Endothelial cell of umbilical vein (primary cell): ENCODE results near the gene IPO11.

Source experiments
- EZH2 ChIP-seq: IDR thresholded peaks from 2 replicates; pipeline ENCODE4 v1.6.1; 2012; ENCODE audit warnings: borderline replicate concordance, low read depth, mild to moderate bottlenecking, moderate library complexity, low read length, inconsistent platforms; ENCODE audit not compliant: severe bottlenecking
- FOS ChIP-seq: IDR thresholded peaks from 2 replicates; pipeline ENCODE4 v1.6.1; 2011; ENCODE audit warnings: mild to moderate bottlenecking, low read length, moderate library complexity, borderline replicate concordance; ENCODE audit not compliant: insufficient read depth
- GATA2 ChIP-seq: IDR thresholded peaks from 2 replicates; pipeline ENCODE4 v1.7.0; 2011; ENCODE audit warnings: low read depth, mild to moderate bottlenecking, moderate library complexity, mixed read lengths, low read length; ENCODE audit not compliant: insufficient read length, insufficient read depth
- POLR2A ChIP-seq: IDR thresholded peaks from 2 replicates; pipeline ENCODE4 v1.6.1; 2012; ENCODE audit warnings: low read depth, mild to moderate bottlenecking, control low read depth, low read length
- TF ChIP-seq, protein P1 (sequence below), 2 donors: IDR thresholded peaks; 1 replicate in 1 of 2; 2 replicates in 1 of 2; pipeline ENCODE4 v1.5.1; 2011; ENCODE audit warnings: low read length in 2 of 2, mild to moderate bottlenecking in 2 of 2, moderate library complexity in 2 of 2, control low read depth in 1 of 2, inconsistent platforms in 1 of 2, low read depth in 1 of 2; ENCODE audit not compliant: insufficient read depth in 1 of 2; ENCODE audit errors: extremely low read depth in 1 of 2

- no peak for TF ChIP-seq EZH2
- TF ChIP-seq, protein P1, sequence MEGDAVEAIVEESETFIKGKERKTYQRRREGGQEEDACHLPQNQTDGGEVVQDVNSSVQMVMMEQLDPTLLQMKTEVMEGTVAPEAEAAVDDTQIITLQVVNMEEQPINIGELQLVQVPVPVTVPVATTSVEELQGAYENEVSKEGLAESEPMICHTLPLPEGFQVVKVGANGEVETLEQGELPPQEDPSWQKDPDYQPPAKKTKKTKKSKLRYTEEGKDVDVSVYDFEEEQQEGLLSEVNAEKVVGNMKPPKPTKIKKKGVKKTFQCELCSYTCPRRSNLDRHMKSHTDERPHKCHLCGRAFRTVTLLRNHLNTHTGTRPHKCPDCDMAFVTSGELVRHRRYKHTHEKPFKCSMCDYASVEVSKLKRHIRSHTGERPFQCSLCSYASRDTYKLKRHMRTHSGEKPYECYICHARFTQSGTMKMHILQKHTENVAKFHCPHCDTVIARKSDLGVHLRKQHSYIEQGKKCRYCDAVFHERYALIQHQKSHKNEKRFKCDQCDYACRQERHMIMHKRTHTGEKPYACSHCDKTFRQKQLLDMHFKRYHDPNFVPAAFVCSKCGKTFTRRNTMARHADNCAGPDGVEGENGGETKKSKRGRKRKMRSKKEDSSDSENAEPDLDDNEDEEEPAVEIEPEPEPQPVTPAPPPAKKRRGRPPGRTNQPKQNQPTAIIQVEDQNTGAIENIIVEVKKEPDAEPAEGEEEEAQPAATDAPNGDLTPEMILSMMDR (IDR thresholded peaks at IDR 0.05; ENCODE audit: extremely low read depth in 1 of 2, insufficient read depth in 1 of 2, low read depth in 1 of 2, low read length in 2 of 2), result no peak
- TF ChIP-seq GATA2, result no peak
- no peak for TF ChIP-seq POLR2A
- TF ChIP-seq FOS, result no peak
These were observed 258.9 kb downstream of the IPO11 start for GRCh38 chr5:62671479-62671878.
